ENCODE results near the gene CEP20. TPM values are rescaled to one million over a fixed set of nuclear protein-coding genes. Genes with fewer than 3 reads are reported as not detected.
"Not testable (repeated sequence)": the region's sequence is repeated elsewhere in the genome, so short reads cannot be mapped to it uniquely, and the experiment has no call there.

Gene CEP20, protein sequence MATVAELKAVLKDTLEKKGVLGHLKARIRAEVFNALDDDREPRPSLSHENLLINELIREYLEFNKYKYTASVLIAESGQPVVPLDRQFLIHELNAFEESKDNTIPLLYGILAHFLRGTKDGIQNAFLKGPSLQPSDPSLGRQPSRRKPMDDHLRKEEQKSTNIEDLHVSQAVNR
- polyA plus RNA-seq, result 10 to 100 TPM; 14.8 to 35.4 (median 18.1) TPM

DNA sequence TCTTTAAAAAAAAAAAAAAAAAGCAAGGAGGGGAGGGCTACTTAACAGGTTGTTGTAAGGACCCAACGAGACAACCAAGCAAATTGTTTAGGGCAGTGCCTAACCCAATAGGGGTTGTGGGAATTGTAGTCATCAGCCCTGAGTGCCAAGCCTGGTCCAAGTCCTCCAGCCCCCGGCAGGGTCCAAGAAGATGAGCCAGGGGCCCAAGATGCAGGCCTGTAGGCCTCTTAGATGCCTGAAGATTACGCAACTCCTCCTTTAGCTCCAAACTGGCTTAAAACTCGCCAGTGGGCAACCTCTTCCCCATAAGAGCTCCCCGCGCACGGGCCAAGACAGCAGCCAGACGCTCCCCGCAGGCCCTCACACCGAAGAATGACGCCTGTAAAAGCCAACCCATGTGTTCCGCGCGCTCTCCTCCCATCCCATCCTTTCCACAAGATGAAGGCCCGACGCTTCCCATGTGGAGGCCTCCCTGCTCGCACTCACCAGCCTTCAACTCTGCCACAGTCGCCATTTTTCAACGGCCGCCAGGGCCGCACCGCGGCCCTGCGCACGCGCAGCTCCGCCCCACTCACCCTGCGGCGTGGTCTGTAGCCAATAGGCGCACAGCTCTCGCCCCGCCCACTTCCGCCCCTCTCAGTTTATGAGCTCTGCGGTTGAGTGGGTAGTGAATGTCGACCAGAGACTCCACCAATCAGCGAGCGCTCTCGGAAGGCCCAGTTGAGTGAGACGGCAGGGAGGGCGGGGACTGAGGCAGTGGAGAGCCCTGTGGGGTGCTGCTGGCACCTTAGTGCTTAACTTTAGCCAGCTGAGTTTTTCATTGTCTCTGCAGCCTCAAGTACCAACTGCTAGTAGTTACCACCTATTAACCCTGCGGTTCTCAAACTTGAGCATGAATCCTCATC, at the start of gene CEP20:
TSS of gene CEP20 (minus strand) at position 532 of the 905 bp plus-strand sequence. CDS start at position 514, 18 bp downstream.
- 0 to 1% (median 1%) methylated on average over 41 of the region's 41 CpGs for WGBS, 3 donors
- H3K27ac ChIP-seq (ENCODE audit: low read depth, low read length), result no peak within 1 kb of the TSS

DNA sequence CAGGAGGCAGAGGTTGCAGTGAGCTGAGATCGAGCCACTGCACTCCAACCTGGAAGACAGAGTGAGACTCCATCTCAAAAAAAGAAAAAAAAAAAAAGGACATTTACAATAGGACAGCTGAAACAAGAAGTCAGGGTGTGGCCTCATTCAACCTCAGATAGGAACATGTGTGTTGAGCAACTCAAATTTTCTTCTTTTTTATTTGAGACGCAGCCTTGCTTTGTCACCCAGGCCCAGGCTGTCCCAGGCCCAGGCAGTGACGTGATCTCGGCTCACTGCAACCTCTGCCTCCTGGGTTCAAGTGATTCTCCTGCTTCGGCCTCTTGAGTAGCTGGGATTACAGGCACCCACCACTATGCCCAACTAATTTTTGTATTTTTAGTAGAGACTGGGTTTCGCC, 48.4 kb upstream of the CEP20 start:
- WGBS, 3 donors, result 73 to 96% (median 75%) methylated on average over 6 of the region's 6 CpGs
- not testable (repeated sequence) for H3K27ac ChIP-seq (ENCODE audit: low read depth, low read length)

DNA sequence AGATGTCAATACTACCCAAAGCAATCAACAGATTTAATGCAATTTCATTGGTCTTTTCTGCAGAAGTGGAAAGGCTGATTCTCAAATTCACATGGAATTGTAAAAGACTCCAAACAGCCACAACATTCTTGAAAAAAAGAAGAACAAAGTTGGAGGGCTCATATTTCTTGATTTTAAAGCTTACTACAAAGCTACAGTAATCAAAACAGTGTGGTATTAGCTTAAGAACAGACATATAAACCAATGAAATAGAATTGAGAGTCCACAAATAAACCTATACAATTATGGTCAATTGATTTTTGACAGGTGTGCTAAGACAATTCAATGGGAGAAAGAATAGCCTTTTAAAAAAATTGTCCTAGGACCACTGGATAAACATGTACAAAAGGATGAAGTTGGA, 46.6 kb upstream of the CEP20 start:
- H3K27ac ChIP-seq (ENCODE audit: low read depth, low read length), result no peak overlapping the region

DNA sequence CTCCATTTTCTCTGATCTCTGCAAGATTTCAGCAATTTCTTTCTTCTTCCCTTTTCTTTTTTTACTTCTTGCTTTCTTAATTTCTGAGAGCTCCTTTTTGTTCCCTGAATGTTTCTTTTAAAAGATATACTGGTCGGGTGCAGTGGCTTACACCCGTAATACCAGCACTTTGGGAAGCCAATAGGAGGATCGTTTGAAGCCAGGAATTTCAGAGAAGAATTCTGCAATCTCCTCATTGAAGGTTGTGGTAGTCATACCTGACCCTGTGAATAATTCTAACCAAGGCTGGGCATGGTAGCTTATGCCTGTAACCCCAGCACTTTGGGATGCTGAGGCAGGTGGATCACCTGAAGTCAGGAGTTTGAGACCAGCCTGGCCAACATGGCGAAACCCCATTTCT, 45.4 kb upstream of the CEP20 start:
- no peak overlapping the region for H3K27ac ChIP-seq (ENCODE audit: low read depth, low read length)
- WGBS, 3 donors, result 77 to 79% (median 78%) methylated on average over 4 of the region's 4 CpGs

DNA sequence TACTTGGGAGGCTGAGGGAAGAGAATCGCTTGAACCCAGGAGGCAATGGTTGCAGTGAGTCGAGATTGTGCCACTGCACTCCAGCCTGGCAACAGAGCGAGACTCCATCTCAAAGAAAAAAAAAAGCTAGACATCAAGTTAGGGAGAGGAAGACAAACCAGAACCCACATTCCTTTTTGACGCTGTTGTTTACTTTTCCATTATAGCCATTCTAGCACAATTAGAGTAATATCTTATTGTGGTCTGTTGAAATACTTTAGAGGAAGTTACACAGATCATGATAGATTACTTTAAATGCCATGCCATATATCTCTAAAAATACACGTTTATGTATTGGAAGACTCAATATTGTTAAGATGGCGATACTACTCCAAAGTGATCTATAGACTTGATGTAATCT, 44.5 kb upstream of the CEP20 start:
- no peak overlapping the region for H3K27ac ChIP-seq (ENCODE audit: low read depth, low read length)
- 66 to 76% (median 66%) methylated on average over 6 of the region's 6 CpGs for WGBS, 3 donors

DNA sequence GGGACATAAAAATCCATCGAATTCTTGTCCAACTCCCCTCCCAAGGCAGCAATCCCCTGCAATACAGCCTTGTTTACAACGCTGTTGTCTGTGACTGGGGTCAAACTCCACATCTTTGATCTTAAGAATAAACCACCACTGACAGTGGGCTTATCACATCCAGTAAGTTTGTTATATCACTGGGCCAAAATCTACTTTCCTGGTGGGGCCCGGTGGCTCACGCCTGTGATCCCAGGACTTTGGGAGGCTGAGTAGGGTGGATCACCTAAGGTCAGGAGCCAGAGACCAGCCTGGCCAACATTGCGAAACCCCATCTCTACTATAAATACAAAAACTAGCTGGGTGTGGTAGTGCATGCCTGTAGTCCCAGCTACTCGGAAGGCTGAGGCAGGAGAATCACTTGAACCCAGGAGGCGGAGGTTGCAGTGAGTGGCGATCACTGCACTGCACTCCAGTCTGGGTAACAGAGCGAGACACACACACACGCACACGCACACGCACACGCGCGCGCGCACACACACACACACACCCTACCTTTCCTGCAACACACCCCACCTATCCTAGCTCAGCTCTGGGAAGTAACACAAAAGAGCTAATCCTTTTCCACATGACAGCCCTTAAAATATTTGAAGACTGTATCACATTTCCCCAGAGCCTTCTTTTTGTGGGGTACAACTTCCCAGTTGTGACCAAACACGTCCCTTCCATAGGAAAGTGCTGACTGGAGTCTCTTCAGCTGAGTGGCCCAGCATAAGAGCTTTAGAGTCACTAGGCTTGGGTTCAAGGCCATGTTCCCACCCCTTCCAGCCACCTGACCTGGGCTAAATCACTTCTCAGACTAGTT, 40.1 kb upstream of the CEP20 start:
- H3K27ac ChIP-seq (ENCODE audit: low read depth, low read length), result no peak overlapping the region
- WGBS, 3 donors, result 94 to 95% (median 94%) methylated on average over 18 of the region's 18 CpGs

DNA sequence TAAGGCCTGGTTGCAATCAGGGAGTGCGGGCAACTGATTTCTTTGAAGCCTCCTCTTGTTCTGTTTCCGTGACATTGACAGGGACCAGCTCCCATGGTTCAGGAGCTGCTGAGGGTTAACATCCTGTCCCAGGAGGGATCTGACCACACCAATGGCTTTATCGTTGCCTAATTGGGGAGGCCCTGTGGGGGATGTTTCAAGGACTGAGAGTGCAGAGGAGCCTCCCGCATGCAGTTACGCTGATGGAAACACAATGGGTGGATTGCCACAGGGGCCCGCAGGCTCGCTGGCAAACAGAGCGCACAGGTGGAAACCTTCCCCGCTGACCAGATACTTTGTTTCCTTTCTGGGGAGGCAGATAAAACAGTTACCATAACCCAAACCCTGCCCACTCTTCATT, 37.2 kb upstream of the CEP20 start:
- H3K27ac ChIP-seq (ENCODE audit: low read depth, low read length), result no peak overlapping the region
- WGBS, 3 donors, result 77 to 84% (median 80%) methylated on average over 9 of the region's 9 CpGs

DNA sequence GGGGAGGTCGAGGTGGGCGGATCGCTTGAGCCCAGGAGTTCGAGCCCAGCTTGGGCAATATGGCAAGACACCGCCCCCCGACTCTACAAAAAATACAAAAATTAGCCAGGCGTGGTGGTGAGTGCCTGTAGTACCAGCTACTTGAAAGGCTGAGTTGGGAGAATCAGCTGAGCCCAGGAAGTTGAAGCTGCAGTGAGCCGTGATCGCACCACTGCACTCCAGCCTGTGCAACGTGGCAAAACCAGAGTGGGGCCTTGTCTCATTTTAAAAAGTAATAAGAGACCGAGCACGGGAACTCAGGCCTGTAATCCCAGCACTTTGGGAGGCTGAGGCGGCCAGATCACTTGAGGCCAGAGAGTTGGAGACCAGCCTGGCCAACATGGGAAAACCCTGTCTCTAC, 36.6 kb upstream of the CEP20 start:
- WGBS, 3 donors, result 94 to 95% (median 94%) methylated on average over 13 of the region's 13 CpGs
- no peak overlapping the region for H3K27ac ChIP-seq (ENCODE audit: low read depth, low read length)

DNA sequence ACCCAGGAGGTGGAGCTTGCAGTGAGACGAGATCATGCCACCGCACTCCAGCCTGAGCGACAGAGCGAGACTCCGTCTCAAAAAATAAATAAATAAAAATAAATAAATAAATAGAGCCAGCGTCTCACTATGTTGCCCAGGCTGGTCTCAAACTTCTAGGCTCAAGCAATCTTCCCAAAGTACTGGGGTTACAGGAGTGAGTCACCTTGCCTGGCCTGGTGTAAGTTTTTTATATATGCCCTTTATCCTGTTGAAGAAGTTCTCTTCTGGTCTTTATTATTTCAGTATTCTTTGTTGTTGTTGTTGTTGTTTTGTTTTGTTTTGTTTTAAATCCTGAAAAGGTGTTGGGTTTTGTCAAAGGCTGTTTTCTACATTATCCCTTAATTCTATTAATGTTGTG, 30.9 kb upstream of the CEP20 start:
- no peak overlapping the region for H3K27ac ChIP-seq (ENCODE audit: low read depth, low read length)
- WGBS, 3 donors, result 87 to 96% (median 93%) methylated on average over 6 of the region's 6 CpGs

DNA sequence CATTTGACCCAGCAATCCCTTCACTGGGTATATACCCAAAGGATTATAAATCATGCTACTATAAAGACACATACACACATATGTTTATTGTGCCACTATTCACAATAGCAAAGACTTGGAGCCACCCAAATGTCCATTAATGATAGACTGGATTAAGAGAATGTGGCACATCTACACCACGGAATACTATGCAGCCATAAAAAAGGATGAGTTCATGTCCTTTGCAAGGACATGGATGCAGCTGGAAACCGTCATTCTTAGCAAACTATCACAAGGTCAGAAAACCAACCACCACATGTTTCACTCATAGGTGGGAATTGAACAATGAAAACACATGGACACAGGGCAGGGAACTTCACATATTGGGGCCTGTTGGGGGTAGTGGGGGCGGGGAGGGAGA, 29.9 kb upstream of the CEP20 start:
- H3K27ac ChIP-seq (ENCODE audit: low read depth, low read length), result not testable (repeated sequence)
- WGBS, 3 donors, result 78 to 89% (median 81%) methylated on average over 3 of the region's 3 CpGs

DNA sequence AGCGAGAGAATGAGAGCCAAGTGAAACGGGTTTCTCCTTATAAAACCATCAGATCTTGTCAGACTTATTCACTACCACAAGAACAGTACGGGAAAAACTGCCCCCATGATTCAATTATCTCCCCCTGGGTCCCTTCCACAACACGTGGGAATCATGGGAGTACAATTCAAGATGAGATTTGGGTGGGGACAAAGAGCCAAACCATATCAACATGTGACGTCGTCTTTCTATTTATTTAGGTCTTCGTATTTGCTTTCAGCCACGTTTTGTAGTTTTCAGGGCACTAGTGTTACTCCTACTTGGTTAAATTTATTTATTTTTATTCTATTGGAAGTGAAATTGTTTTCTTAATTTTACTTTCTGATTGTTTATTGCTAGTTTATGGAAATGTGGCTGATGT, 27.9 kb upstream of the CEP20 start:
- no peak overlapping the region for H3K27ac ChIP-seq (ENCODE audit: low read depth, low read length)
- WGBS, 3 donors, result 78 to 86% (median 83%) methylated on average over 8 of the region's 8 CpGs

DNA sequence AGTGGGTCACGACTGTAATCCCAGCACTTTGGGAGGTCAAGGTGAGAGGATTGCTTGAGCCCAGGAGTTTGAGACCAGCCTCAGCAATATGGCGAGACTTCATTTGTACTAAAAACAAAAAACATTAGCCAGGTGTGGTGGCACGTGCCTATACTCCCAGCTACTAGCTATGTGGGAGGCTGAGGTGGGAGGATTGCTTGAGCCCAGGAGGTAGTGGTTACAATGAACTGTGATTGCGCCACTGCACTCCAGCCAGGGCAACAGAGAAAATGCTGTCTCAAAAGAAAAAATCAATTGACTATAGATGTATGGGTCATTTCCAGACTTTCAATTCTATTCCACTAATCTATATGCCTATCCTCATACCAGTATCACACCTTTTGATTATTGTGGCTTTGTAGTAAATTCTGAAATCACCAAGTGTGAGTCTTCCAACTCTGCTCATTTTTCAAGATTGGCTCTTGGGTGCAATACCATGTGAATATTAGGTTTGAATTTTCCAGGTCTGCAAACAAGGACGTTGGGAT, 27.2 kb upstream of the CEP20 start:
- H3K27ac ChIP-seq (ENCODE audit: low read depth, low read length), result no peak overlapping the region
- 74 to 85% (median 84%) methylated on average over 5 of the region's 5 CpGs for WGBS, 3 donors

DNA sequence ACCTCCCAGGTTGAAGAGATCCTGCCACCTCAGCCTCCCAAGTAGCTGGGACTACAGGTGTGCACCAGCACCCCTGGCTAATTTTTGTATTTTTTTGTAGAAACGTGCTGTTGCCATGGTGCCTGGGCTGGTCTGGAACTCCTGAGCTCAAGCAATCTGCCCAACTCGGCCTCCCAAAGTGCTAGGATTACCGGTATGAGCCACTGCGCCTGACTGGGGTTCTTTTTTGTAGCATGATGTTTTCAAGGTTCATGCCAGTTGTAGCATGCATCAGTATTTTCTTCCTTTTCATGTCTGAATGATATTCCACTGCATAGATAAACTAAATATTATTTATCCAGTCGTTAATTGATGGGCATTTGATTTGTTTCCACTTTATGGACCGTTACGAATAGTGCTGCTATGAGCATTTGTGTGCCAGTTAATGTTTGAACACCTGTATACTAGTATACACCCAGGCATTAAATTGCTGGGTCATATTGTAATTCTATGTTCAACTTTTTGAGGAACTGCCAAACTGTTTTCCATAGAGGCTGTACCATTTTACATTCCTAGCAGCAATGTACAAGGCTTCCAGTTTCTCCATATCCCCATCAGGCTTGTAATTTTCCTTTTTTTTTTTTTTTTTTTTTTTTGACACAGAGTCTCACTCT, 24.8 kb upstream of the CEP20 start:
- no peak overlapping the region for H3K27ac ChIP-seq (ENCODE audit: low read depth, low read length)
- 74 to 76% (median 75%) methylated on average over 7 of the region's 7 CpGs for WGBS, 3 donors

DNA sequence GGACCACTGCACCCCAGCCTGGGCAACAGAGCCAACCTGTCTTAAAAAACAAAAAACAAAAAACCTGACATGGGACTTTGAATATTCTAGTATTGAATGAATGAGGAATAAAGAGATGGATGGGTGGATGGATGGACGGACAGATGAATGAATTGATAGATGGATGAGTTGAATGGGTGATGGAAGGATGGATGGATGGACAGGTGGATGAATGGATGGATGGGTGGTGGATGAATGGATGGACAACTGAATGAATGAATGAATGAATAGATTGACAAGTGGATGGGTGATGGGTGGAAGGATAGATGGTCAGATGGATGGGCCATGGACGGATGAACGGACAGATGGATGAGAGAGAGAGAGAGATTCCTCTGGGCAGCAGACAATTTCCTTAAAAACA, 22.8 kb upstream of the CEP20 start:
- H3K27ac ChIP-seq (ENCODE audit: low read depth, low read length), result no peak overlapping the region
- 90 to 98% (median 96%) methylated on average over 3 of the region's 3 CpGs for WGBS, 3 donors

DNA sequence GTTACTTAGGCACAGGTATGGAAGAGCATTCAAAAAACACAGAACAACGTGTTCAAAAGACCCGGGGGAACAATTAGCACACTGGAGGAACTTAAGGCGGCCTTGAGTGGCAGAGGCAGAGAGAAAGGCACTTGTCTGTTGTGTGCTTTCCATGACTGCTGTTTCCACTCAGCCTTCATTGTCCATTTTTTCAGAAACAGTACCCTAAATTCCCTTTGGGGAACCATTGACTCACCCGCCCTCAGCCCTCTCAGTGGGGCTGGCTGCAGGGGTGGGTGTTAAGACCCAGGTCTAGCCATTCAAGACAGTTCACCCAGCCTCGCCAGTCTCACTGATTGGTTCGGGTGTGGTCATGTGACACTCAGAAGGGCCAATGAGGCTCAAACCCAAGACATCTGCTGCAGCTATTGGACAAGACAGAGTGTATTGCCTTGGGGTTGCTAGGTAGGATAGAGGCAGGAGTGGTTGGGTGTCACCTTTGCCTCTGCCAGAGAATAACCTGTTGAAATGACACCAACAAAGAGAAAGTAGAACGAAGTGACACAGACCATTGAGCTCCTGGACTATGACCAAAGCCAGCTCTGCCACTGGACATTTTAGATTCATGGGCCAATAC, 19.6 kb upstream of the CEP20 start:
- H3K27ac ChIP-seq (ENCODE audit: low read depth, low read length), result no peak overlapping the region
- 77 to 82% (median 79%) methylated on average over 7 of the region's 7 CpGs for WGBS, 3 donors

DNA sequence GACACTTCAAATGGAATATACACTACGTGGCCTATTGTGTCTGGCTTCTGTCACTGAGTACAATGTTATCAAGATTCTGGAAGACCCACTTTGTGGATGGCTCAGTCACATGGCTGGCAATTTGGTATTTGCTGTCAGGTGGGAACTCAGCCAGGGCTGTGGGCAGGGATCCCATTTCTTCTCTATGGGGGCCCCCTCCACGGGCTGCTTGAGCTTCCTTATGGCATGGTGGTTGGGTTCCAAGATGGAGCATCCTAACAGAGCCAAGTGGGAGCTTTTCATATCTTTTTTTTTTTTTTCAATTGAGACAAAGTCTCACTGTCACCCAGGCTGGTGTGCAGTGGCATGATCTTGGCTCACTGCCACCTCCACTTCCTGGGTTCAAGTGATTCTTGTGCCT, 18.0 kb upstream of the CEP20 start:
- no peak overlapping the region for H3K27ac ChIP-seq (ENCODE audit: low read depth, low read length)
- 68 to 88% (median 74%) methylated on average over 2 of the region's 2 CpGs for WGBS, 3 donors

DNA sequence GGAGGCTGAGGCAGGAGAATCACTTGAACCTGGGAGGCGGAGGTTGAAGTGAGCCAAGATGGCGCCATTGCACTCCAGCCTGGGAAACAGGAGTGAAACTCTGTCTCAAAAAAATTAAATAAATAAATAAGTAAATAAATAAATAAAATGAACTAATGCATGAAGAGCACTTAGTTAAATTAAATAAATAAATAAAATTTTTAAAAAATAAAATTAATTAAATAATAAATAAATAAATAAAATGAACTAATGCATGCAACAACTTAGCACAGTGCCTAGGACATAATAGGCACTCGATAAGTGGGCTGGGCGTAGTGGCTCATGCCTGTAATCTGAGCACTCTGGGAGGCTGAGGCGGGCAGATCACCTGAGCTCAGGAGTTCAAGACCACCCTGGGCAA, 15.6 kb upstream of the CEP20 start:
- WGBS, 3 donors, result 95 to 98% (median 96%) methylated on average over 5 of the region's 5 CpGs
- H3K27ac ChIP-seq (ENCODE audit: low read depth, low read length), result no peak overlapping the region

DNA sequence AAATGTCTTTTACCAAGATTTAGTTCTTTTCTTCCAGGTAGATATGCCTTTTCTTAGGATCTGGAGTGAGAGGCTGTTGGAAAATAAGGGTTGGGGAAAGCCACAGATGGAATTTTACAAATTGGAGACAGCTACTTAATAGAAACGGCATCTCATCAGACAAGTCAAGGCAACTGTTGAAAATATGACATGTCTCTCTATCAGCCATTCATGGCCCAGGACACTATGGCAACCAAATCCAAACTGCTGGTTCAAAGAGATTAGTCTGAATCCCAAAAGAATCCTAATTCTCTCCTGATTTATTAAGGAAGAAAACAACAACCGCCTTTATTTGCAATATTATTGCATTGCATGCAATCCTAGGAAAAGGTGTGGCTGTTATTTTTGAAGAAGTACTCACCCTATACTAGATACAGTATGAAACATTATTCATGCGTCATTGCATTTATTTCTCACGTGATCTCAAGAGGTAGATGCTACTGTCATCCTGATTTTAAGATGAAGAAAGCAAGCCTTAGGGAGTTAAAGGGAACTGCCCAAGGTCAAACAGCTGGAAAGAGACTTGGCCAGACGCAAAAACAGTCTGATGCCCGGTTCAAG, 12.6 kb upstream of the CEP20 start:
- WGBS, 3 donors, result 65 to 70% (median 69%) methylated on average over 6 of the region's 6 CpGs
- H3K27ac ChIP-seq (ENCODE audit: low read depth, low read length), result no peak overlapping the region

Data from adipose tissue (tissue), 3 donors.